HepG2 (cell line): ENCODE results near the gene SUOX. TPM values are rescaled to one million over a fixed set of nuclear protein-coding genes. Genes with fewer than 3 reads are reported as not detected.

Experiments
- ATF7-NPFF ChIP-seq: sonication (generic); formaldehyde crosslinking; IDR thresholded peaks from 2 replicates; pipeline ENCODE4 v1.8.1; 2023; ENCODE audit warnings: mild to moderate bottlenecking, low read depth, missing genetic modification reagents, moderate library complexity
- CTCF ChIP-seq: sonication (generic); formaldehyde crosslinking; IDR thresholded peaks from 2 replicates; pipeline ENCODE4 v1.5.0; 2020; ENCODE audit warnings: mild to moderate bottlenecking, missing genetic modification reagents, moderate library complexity
- GATA4 ChIP-seq: sonication (generic); IDR thresholded peaks from 2 replicates; pipeline ENCODE4 v1.6.1; 2016; ENCODE audit warnings: antibody characterized with exemption, low read depth, borderline replicate concordance
- KMT2A ChIP-seq: sonication (generic); formaldehyde crosslinking; IDR thresholded peaks from 2 replicates; pipeline ENCODE4 v1.4.0; 2020; ENCODE audit warnings: missing genetic modification reagents
- MNT ChIP-seq: fragments of 450-650 bp; IDR thresholded peaks from 2 replicates; pipeline ENCODE4 v1.6.1; 2016
- NCOA5 ChIP-seq: sonication (generic); formaldehyde crosslinking; IDR thresholded peaks from 2 replicates; pipeline ENCODE4 v1.4.0; 2020; ENCODE audit warnings: missing genetic modification reagents
- POLR2A ChIP-seq, 2 experiments: IDR thresholded peaks; 2 replicates each; pipeline ENCODE4 v1.6.1; 2011; ENCODE audit warnings: low read depth in 2 of 2, low read length in 2 of 2, mild to moderate bottlenecking in 1 of 2, moderate library complexity in 1 of 2; ENCODE audit not compliant: insufficient read depth in 1 of 2
- RFXANK ChIP-seq: IDR thresholded peaks from 2 replicates; pipeline ENCODE4 v1.6.1; 2016
- RXRB ChIP-seq: IDR thresholded peaks from 2 replicates; pipeline ENCODE4 v1.6.1; 2016; ENCODE audit warnings: borderline replicate concordance, missing genetic modification reagents, missing compliant biosample characterization
- SRSF9 ChIP-seq: fragments of 200-400 bp; formaldehyde crosslinking; IDR thresholded peaks from 2 replicates; pipeline ENCODE4 v1.6.1; 2018; ENCODE audit warnings: borderline replicate concordance, mild to moderate bottlenecking, low read depth, low read length; ENCODE audit not compliant: insufficient read depth, poor library complexity, severe bottlenecking
- SRY ChIP-seq: sonication (generic); formaldehyde crosslinking; IDR thresholded peaks from 2 replicates; pipeline ENCODE4 v1.8.0; 2022; ENCODE audit warnings: mild to moderate bottlenecking, missing genetic modification reagents
- YEATS4 ChIP-seq: sonication (generic); formaldehyde crosslinking; IDR thresholded peaks from 2 replicates; pipeline ENCODE4 v1.4.0; 2020; ENCODE audit warnings: missing genetic modification reagents, borderline replicate concordance
- ZBTB7B ChIP-seq: sonication (generic); formaldehyde crosslinking; IDR thresholded peaks from 2 replicates; pipeline ENCODE4 v1.4.0; 2020; ENCODE audit warnings: missing genetic modification reagents
- ZFP36L2 ChIP-seq: sonication (generic); formaldehyde crosslinking; IDR thresholded peaks from 2 replicates; pipeline ENCODE4 v1.4.0; 2020; ENCODE audit warnings: missing genetic modification reagents
- ZGPAT ChIP-seq: IDR thresholded peaks from 2 replicates; pipeline ENCODE4 v1.6.1; 2016; ENCODE audit warnings: mild to moderate bottlenecking
- ZNF296 ChIP-seq: sonication (generic); formaldehyde crosslinking; conservative IDR thresholded peaks from 2 replicates; pipeline ENCODE4 v1.5.0; 2020; ENCODE audit warnings: mild to moderate bottlenecking, missing genetic modification reagents
- ZNF570 ChIP-seq: sonication (generic); formaldehyde crosslinking; IDR thresholded peaks from 2 replicates; pipeline ENCODE4 v1.4.0; 2020; ENCODE audit warnings: mild to moderate bottlenecking, missing genetic modification reagents, borderline replicate concordance
- polyA plus RNA-seq, 8 experiments: library from polyadenylated mRNA; depleted of rRNA in 3 of 8; stranded (reverse) in 7 of 8; unstranded in 1 of 8; fragments of >200 nt; fragmentation: Illumina TruSeq in 4 of 8; extraction: Trizol in 4 of 8; gene quantifications; 2 replicates each; pipeline versions ENCODE4 v1.2.1 to v1.2.3, GENCODE V29; 2011 to 2016; ENCODE audit warnings: low read depth in 4 of 8, missing spikeins in 1 of 8, mixed read lengths in 1 of 8; ENCODE audit not compliant: insufficient read depth in 1 of 8
- total RNA-seq, 5 experiments: library from RNA; depleted of rRNA; stranded (reverse); fragments of >200 nt; fragmentation: Illumina TruSeq; extraction: Trizol; gene quantifications; 2 replicates each; pipeline ENCODE4 v1.2.3, GENCODE V29; 2016; ENCODE audit warnings: low read depth in 1 of 5
- TF ChIP-seq, protein P1 (sequence below): IDR thresholded peaks from 2 replicates; pipeline ENCODE4 v1.6.1; 2016; ENCODE audit warnings: low read depth, control low read depth
- TF ChIP-seq, protein P2 (sequence below): sonication (generic); formaldehyde crosslinking; IDR thresholded peaks from 2 replicates; pipeline ENCODE4 v1.8.0; 2022; ENCODE audit warnings: missing genetic modification reagents, low read depth, mild to moderate bottlenecking, borderline replicate concordance
- TF ChIP-seq, protein P3 (sequence below): sonication (generic); formaldehyde crosslinking; IDR thresholded peaks from 2 replicates; pipeline ENCODE4 v1.8.0; 2022; ENCODE audit warnings: mild to moderate bottlenecking, missing genetic modification reagents
- TF ChIP-seq, protein P4 (sequence below): sonication (generic); formaldehyde crosslinking; IDR thresholded peaks from 2 replicates; pipeline ENCODE4 v1.4.0; 2020; ENCODE audit warnings: mild to moderate bottlenecking, missing genetic modification reagents

SUOX gene
- total and polyA plus RNA-seq, 2 of the 13 experiments (the other 11 are each of a cell fraction or from before 2014, with no cell fraction given), result 23.9 to 25.9 TPM

DNA sequence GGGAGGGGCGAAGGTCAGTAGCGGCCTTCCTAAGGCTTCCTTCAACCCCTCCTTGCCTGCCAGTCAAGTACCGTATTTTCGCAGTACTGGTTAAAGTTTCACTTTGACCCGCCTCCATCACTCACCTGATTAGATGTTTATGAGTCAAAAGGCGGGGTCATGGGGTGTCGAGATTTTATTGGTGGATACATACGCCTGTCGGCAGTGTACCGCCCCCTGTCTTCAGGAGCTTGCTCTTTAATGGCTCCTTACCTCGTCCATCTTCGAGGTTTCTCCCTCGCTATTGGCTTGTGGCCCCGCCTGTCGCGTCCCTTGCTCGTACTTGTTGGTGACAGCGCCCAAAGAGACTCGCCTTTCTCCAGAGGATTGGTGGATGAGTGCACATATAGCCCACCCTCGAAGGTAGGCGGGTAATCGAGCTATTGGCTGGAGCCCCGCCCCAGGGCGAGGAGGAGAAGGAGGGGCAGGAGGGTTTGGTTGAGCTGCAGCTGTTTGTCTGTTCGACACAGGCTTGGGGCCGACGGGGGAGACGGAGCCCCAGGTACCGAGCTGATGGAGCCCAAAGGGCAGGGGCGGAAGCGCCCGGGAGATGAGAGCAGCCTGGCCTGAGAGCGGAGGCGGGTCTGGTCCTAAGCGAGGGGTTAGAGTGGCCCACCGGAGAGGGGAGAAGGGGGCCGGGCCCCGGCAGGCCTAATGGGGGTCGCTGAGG lies 23.3 kb upstream of the SUOX start, which contains the start of gene RAB5B (continued):
- TF ChIP-seq YEATS4 (CRISPR knock-in tag), result peak; percentile 85
- TF ChIP-seq GATA4, result peak; percentile 75; the same call in 1 of the 2 replicates
- TF ChIP-seq NCOA5, result no peak
- TF ChIP-seq POLR2A (IDR thresholded peaks at IDR 0.05; ENCODE audit: insufficient read depth in 1 of 2, low read depth in 2 of 2, low read length in 2 of 2), result peak; percentile 93
- TF ChIP-seq RFXANK (CRISPR knock-in tag), result peak; percentile 81; the same call in 1 of the 2 replicates
- no peak; the same call in 1 of the 2 replicates for TF ChIP-seq ZBTB7B (CRISPR knock-in tag)
- peak; percentile 11; the same call in 1 of the 2 replicates for TF ChIP-seq MNT
- peak; percentile 90; the same call in 1 of the 2 replicates for TF ChIP-seq ZNF570 (CRISPR knock-in tag)
- TF ChIP-seq RXRB, result peak; percentile 29; the same call in 1 of the 2 replicates
- TF ChIP-seq, protein P1, sequence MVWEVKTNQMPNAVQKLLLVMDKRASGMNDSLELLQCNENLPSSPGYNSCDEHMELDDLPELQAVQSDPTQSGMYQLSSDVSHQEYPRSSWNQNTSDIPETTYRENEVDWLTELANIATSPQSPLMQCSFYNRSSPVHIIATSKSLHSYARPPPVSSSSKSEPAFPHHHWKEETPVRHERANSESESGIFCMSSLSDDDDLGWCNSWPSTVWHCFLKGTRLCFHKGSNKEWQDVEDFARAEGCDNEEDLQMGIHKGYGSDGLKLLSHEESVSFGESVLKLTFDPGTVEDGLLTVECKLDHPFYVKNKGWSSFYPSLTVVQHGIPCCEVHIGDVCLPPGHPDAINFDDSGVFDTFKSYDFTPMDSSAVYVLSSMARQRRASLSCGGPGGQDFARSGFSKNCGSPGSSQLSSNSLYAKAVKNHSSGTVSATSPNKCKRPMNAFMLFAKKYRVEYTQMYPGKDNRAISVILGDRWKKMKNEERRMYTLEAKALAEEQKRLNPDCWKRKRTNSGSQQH, result no peak
- no peak for TF ChIP-seq SRSF9
- TF ChIP-seq ZGPAT (CRISPR knock-in tag), result peak; percentile 75
- TF ChIP-seq SRY, result peak; percentile 11; the same call in 1 of the 2 replicates
- TF ChIP-seq, protein P2, sequence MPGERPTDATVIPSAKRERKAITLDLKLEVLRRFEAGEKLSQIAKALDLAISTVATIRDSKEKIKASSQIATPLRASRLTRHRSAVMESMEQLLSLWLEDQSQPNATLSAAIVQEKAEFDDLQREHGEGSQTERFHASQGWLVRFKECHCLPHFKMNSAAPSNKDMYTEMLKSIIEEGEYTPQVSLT, result no peak
- TF ChIP-seq KMT2A (CRISPR knock-in tag), result peak; percentile 81
- no peak for TF ChIP-seq ZNF296 (CRISPR knock-in tag)
- TF ChIP-seq, protein P3, sequence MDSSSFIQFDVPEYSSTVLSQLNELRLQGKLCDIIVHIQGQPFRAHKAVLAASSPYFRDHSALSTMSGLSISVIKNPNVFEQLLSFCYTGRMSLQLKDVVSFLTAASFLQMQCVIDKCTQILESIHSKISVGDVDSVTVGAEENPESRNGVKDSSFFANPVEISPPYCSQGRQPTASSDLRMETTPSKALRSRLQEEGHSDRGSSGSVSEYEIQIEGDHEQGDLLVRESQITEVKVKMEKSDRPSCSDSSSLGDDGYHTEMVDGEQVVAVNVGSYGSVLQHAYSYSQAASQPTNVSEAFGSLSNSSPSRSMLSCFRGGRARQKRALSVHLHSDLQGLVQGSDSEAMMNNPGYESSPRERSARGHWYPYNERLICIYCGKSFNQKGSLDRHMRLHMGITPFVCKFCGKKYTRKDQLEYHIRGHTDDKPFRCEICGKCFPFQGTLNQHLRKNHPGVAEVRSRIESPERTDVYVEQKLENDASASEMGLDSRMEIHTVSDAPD (CRISPR knock-in tag), result no peak
- TF ChIP-seq, protein P4, sequence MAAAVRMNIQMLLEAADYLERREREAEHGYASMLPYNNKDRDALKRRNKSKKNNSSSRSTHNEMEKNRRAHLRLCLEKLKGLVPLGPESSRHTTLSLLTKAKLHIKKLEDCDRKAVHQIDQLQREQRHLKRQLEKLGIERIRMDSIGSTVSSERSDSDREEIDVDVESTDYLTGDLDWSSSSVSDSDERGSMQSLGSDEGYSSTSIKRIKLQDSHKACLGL, result peak; percentile 76
- TF ChIP-seq ZFP36L2 (CRISPR knock-in tag), result peak; percentile 45; the same call in 1 of the 2 replicates
- 0 out of 2 replicates have a peak, but pooled peaks have one; percentile 10 for TF ChIP-seq CTCF (CRISPR knock-in tag)
- no peak for TF ChIP-seq ATF7-NPFF (CRISPR knock-in tag)
